Measurements from ENCODE around the gene TBC1D25.

The TBC1D25 gene

DNA sequence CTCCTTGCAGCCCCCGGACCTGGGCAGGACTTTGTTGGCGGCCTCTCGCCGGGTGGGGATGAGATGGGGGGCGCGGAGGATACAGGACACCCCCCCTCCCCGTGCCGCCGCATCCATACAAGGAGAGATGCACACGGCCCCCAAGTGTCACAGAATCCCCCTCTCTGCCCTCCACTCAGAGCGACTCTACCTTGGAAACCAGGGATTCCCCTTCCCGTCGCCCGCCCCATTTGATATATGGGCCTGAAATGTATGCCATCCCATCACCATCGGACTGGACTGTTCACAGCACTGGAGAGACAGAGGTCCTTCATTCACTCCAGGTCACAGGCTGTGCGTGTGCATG is 30.3 kb upstream of the TBC1D25 start:
- no peak for DNase-seq (ENCODE audit: low read depth)
- H3K4me3 ChIP-seq (ENCODE audit: low read length): peak overlapping the region; percentile 69
- TF ChIP-seq, protein P1, sequence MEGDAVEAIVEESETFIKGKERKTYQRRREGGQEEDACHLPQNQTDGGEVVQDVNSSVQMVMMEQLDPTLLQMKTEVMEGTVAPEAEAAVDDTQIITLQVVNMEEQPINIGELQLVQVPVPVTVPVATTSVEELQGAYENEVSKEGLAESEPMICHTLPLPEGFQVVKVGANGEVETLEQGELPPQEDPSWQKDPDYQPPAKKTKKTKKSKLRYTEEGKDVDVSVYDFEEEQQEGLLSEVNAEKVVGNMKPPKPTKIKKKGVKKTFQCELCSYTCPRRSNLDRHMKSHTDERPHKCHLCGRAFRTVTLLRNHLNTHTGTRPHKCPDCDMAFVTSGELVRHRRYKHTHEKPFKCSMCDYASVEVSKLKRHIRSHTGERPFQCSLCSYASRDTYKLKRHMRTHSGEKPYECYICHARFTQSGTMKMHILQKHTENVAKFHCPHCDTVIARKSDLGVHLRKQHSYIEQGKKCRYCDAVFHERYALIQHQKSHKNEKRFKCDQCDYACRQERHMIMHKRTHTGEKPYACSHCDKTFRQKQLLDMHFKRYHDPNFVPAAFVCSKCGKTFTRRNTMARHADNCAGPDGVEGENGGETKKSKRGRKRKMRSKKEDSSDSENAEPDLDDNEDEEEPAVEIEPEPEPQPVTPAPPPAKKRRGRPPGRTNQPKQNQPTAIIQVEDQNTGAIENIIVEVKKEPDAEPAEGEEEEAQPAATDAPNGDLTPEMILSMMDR (IDR thresholded peaks at IDR 0.05; ENCODE audit: insufficient read depth, low read depth, low read length, missing control alignments): no peak

DNA sequence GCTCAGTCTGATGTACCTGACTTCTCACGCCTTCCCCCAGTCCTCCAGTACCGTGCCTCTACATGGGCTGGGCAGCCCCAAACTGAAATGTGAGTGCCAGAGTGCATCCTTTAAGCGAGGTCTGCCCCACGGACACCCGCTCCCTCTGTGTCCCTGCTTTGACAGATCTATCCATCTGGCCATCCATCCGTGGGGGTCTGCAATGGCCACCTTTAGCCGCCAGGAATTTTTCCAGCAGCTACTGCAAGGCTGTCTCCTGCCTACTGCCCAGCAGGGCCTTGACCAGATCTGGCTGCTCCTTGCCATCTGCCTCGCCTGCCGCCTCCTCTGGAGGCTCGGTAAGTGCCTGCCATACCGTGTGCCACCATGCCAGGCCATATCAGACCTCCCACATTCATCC is 29.9 kb upstream of the TBC1D25 start:
- peak overlapping the region; percentile 69 for H3K4me3 ChIP-seq (ENCODE audit: low read length)
- no peak for DNase-seq (ENCODE audit: low read depth)
- TF ChIP-seq, protein P1 (IDR thresholded peaks at IDR 0.05; ENCODE audit: insufficient read depth, low read depth, low read length, missing control alignments): no peak

DNA sequence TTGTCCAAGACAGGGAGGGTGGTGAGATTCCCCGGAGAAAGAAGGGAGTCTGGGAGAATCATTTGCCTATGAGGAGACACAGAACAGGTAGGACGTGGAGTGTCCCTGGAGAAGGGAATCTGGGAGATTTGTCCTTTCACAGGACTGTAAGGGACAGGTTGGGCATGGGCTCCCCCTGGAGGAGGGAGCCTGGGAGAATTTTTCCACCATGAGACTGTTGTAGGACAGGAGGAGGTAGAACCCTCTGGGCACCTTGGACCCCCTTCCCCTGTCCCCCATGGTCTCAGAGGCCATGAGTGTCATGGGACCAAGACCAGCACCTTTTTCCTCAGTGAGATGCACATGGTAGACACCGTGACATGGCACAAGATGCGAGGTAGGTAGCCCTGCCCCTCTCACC is 28.0 kb upstream of the TBC1D25 start:
- TF ChIP-seq, protein P1 (IDR thresholded peaks at IDR 0.05; ENCODE audit: insufficient read depth, low read depth, low read length, missing control alignments): peak; percentile 51
- H3K4me3 ChIP-seq (ENCODE audit: low read length): no peak overlapping the region
- DNase-seq (ENCODE audit: low read depth): no peak

DNA sequence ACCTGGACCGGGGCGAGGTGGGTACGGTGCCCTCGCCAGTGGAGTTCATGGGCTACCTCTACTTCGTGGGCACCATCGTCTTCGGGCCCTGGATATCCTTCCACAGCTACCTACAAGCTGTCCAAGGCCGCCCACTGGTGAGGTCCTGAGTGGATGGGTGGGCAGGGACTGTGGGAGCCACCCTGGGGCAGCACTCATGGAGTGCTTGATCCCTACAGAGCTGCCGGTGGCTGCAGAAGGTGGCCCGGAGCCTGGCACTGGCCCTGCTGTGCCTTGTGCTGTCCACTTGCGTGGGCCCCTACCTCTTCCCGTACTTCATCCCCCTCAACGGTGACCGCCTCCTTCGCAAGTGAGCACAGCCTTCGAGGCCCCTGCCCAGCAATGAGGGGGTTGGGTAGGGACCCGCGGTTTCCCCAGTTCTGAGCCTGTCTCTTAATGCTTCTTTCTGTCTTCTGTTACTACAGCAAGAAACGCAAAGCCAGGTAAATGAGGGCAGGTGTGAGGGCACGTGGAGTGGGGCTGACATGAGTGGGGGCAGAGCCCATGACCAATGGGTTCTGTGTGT is 27.1 kb upstream of the TBC1D25 start:
- no peak for DNase-seq (ENCODE audit: low read depth)
- TF ChIP-seq, protein P1 (IDR thresholded peaks at IDR 0.05; ENCODE audit: insufficient read depth, low read depth, low read length, missing control alignments): no peak
- H3K4me3 ChIP-seq (ENCODE audit: low read length): no peak overlapping the region

DNA sequence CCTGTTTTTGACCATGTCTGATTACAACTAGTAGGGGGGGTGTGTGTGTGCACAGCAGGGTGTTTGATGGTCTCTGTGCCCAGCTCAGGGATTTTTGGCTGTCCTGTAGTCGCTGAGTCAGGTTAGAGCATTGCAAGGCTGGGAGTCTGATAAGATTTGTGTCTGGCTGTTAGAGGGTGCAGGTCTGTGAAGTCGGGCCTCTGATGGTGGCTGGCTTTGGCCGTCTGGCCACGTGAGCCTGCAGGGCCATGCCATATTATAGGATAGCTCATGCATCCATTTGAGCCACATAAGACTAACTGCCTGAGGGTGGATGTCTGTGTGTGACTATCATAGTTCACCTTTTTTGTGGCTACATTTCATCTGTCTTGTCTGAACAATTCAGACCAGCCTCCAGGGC is 25.8 kb upstream of the TBC1D25 start:
- H3K4me3 ChIP-seq (ENCODE audit: low read length): no peak overlapping the region
- TF ChIP-seq, protein P1 (IDR thresholded peaks at IDR 0.05; ENCODE audit: insufficient read depth, low read depth, low read length, missing control alignments): no peak
- DNase-seq (ENCODE audit: low read depth): no peak

DNA sequence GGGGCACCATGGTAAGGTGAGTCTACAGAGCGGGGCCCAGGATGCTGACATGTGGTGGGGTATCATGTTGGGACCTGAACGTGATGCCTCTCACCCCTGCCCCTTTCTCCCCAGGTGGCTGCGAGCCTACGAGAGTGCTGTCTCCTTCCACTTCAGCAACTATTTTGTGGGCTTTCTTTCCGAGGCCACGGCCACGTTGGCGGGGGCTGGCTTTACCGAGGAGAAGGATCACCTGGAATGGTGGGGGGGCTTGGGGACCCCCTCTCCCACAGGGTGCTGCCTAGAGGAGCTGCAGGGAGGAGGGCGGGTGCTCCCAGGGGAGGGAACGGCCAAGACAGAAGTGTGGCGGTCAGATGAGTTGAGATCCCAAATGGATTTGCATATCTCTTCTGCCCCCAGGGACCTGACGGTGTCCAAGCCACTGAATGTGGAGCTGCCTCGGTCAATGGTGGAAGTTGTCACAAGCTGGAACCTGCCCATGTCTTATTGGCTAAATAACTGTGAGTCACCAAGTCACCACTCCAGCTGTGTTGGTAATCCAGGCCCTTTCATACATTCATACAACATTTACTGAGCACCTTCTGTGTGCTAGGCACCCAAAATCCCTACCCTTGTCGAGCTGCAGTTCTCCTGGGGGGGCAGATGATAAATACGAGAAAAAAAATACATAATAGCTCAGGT is 25.2 kb upstream of the TBC1D25 start:
- TF ChIP-seq, protein P1 (IDR thresholded peaks at IDR 0.05; ENCODE audit: insufficient read depth, low read depth, low read length, missing control alignments): no peak
- H3K4me3 ChIP-seq (ENCODE audit: low read length): no peak overlapping the region
- peak; percentile 71 for DNase-seq (ENCODE audit: low read depth)
